GM23248 (cell line): ENCODE data around the gene RALY.

Experiments used
- EZH2 ChIP-seq: fragments of 200-600 bp; sonication (generic); IDR thresholded peaks from 2 replicates; pipeline ENCODE4 v1.6.1; 2018; ENCODE audit warnings: antibody characterized with exemption, mild to moderate bottlenecking; ENCODE audit not compliant: insufficient read depth, poor library complexity, severe bottlenecking
- EZH2phosphoT487 ChIP-seq: fragments of 200-600 bp; sonication (generic); IDR thresholded peaks from 2 replicates; pipeline ENCODE4 v1.6.1; 2018; ENCODE audit warnings: antibody characterized with exemption, moderate library complexity, mild to moderate bottlenecking, low read depth; ENCODE audit not compliant: insufficient read depth

GRCh38 chr20:33981347-33981746 is 12.4 kb upstream of the RALY start:
- TF ChIP-seq EZH2phosphoT487 (no peak), EZH2 (no peak)
